Measurements from ENCODE around the gene TTC23.

DNA sequence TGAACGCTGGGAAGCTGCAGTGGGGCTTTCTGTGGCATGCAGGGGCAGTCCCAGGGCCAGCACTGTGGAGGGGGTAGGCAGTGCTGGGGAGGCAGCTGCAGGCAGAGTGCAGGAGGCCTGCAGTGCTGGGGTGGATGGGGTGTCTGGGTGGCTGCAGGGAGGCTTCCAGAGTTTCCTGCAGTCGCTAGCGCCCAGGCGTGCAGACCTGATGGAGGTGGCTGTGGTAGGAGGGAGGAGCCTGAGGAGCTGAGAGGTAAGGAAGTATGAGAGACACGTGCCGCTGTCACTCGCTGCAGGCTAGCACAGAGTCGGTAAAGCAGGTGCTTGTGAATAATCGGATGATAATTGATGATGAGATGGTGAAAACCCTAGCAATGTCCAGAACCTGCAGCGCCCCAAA lies 128.2 kb downstream of the TTC23 start:
- TF ChIP-seq, protein P1, sequence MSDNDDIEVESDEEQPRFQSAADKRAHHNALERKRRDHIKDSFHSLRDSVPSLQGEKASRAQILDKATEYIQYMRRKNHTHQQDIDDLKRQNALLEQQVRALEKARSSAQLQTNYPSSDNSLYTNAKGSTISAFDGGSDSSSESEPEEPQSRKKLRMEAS (IDR thresholded peaks at IDR 0.05), result no peak
- TF ChIP-seq, protein P2, sequence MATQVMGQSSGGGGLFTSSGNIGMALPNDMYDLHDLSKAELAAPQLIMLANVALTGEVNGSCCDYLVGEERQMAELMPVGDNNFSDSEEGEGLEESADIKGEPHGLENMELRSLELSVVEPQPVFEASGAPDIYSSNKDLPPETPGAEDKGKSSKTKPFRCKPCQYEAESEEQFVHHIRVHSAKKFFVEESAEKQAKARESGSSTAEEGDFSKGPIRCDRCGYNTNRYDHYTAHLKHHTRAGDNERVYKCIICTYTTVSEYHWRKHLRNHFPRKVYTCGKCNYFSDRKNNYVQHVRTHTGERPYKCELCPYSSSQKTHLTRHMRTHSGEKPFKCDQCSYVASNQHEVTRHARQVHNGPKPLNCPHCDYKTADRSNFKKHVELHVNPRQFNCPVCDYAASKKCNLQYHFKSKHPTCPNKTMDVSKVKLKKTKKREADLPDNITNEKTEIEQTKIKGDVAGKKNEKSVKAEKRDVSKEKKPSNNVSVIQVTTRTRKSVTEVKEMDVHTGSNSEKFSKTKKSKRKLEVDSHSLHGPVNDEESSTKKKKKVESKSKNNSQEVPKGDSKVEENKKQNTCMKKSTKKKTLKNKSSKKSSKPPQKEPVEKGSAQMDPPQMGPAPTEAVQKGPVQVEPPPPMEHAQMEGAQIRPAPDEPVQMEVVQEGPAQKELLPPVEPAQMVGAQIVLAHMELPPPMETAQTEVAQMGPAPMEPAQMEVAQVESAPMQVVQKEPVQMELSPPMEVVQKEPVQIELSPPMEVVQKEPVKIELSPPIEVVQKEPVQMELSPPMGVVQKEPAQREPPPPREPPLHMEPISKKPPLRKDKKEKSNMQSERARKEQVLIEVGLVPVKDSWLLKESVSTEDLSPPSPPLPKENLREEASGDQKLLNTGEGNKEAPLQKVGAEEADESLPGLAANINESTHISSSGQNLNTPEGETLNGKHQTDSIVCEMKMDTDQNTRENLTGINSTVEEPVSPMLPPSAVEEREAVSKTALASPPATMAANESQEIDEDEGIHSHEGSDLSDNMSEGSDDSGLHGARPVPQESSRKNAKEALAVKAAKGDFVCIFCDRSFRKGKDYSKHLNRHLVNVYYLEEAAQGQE (IDR thresholded peaks at IDR 0.05; ENCODE audit: low read depth), result no peak
- TF ChIP-seq ZBTB7A (IDR thresholded peaks at IDR 0.05; ENCODE audit: low read depth) (no peak), EP300 (IDR thresholded peaks at IDR 0.05; ENCODE audit: borderline replicate concordance) (no peak), TEAD4 (IDR thresholded peaks at IDR 0.05) (no peak), RAD21 (IDR thresholded peaks at IDR 0.05; ENCODE audit: low read depth) (no peak), YY1 (IDR thresholded peaks at IDR 0.05; ENCODE audit: low read depth) (no peak), CREB1 (IDR thresholded peaks at IDR 0.05; ENCODE audit: low read depth) (no peak), CEBPB (IDR thresholded peaks at IDR 0.05) (no peak), TAF1 (IDR thresholded peaks at IDR 0.05; ENCODE audit: low read depth) (no peak)
- TF ChIP-seq, protein P3, sequence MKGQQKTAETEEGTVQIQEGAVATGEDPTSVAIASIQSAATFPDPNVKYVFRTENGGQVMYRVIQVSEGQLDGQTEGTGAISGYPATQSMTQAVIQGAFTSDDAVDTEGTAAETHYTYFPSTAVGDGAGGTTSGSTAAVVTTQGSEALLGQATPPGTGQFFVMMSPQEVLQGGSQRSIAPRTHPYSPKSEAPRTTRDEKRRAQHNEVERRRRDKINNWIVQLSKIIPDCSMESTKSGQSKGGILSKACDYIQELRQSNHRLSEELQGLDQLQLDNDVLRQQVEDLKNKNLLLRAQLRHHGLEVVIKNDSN (IDR thresholded peaks at IDR 0.05), result no peak
